ENCODE results near the gene FAM118A. TPM values are rescaled to one million over a fixed set of nuclear protein-coding genes. Genes with fewer than 3 reads are reported as not detected.
"Not testable (repeated sequence)": the region's sequence is repeated elsewhere in the genome, so short reads cannot be mapped to it uniquely, and the experiment has no call there.

Gene FAM118A
- total and polyA plus RNA-seq, 9 donors: 21.9 to 57.8 (median 30.0) TPM

DNA sequence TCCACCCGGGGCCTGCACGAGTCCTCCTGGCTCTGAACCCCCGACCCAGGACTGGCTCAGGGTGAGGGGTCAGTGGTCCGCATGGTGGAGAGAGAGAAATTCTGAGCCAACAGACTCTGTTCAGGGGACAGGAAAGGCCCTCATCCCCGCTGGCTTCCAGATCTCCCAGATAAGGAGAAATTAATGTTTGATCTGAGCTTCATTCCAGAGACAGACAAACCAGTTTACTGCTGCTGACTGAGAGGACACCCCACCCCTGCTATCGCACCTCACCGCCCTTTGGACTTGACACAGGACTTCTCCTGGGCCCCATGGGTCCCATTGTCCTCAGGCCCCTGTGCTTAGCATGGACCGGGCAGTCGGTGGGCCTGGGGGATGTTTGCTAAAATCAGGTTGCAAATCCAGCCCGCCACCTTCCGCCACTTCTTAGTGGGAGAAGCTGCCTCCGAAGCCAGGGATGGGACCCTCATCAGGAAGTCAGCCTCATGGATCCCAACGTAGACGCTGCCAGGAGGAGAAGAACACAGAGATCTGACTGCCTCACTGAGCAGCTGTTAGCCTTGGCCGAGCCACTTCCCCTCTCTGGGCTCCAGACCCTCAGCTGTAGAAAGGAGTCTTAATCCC, 36.2 kb upstream of the FAM118A start:
- Histone ChIP-seq H3K27me3 (no peaks in the 10 kb centered on the region), H3K9me3 (no peaks in the 10 kb centered on the region), H3K27ac (no peak overlapping the region), H3K36me3 (no peaks in the 10 kb centered on the region), H3K4me3 (no peak overlapping the region), H3K4me1 (ENCODE audit: insufficient read depth) (no peaks in the 10 kb centered on the region)
- TF ChIP-seq POLR2A (IDR thresholded peaks at IDR 0.05) (no peak), EP300 (IDR thresholded peaks at IDR 0.05) (no peak)
- TF ChIP-seq, protein P1, sequence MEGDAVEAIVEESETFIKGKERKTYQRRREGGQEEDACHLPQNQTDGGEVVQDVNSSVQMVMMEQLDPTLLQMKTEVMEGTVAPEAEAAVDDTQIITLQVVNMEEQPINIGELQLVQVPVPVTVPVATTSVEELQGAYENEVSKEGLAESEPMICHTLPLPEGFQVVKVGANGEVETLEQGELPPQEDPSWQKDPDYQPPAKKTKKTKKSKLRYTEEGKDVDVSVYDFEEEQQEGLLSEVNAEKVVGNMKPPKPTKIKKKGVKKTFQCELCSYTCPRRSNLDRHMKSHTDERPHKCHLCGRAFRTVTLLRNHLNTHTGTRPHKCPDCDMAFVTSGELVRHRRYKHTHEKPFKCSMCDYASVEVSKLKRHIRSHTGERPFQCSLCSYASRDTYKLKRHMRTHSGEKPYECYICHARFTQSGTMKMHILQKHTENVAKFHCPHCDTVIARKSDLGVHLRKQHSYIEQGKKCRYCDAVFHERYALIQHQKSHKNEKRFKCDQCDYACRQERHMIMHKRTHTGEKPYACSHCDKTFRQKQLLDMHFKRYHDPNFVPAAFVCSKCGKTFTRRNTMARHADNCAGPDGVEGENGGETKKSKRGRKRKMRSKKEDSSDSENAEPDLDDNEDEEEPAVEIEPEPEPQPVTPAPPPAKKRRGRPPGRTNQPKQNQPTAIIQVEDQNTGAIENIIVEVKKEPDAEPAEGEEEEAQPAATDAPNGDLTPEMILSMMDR (IDR thresholded peaks at IDR 0.05): no peak
- DNase-seq: no peak
- WGBS, 3 donors: 81 to 91% (median 86%) methylated on average over 15 of the region's 15 CpGs
- intact Hi-C loops (cut with DNase I): loop anchor here in 2 of 4 donors (5.0 kb wide), 2 partner anchors 159 to 279 kb away; no protein-coding TSS in a partner anchor

DNA sequence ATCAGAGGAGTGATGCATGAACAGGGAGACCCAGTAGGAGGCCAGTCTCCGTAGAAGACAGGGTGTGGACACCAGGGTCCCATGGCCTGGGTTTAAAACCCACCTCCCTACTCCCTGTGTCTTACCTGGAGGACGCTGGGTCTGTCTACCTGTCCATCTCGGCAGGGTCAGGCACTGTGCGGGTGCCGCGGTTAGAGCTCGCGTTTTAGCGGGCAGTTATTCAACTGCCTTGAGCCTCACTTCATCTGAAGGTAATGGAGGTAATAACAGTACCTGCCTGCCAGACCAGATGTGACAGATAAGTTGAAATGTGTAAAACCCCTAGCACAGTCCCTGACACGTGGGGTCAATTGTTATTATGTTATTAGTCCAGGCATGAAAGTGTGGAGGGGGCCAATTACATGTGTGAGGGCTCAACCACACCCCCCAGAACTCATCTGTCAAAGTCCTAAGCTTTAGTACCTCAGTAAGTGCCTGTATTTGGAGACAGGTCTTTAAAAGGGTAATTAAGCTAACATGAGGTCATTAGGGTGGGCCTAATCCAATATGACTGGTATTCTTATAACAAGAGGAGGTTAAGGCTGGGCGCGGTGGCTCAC, 33.1 kb upstream of the FAM118A start:
- H3K4me1 ChIP-seq (ENCODE audit: insufficient read depth): peaks cover 5% of the 10 kb centered on the region
- H3K27ac ChIP-seq: no peak overlapping the region
- no peaks in the 10 kb centered on the region for H3K36me3 ChIP-seq
- H3K27me3 ChIP-seq: no peaks in the 10 kb centered on the region
- intact Hi-C loops (cut with DNase I): no loop called here
- TF ChIP-seq EP300 (IDR thresholded peaks at IDR 0.05) (no peak), POLR2A (IDR thresholded peaks at IDR 0.05) (no peak)
- TF ChIP-seq, protein P1 (IDR thresholded peaks at IDR 0.05): no peak
- no peaks in the 10 kb centered on the region for H3K9me3 ChIP-seq
- DNase-seq: no peak
- H3K4me3 ChIP-seq: no peak overlapping the region
- WGBS, 3 donors: 85 to 89% (median 88%) methylated on average over 12 of the region's 12 CpGs

DNA sequence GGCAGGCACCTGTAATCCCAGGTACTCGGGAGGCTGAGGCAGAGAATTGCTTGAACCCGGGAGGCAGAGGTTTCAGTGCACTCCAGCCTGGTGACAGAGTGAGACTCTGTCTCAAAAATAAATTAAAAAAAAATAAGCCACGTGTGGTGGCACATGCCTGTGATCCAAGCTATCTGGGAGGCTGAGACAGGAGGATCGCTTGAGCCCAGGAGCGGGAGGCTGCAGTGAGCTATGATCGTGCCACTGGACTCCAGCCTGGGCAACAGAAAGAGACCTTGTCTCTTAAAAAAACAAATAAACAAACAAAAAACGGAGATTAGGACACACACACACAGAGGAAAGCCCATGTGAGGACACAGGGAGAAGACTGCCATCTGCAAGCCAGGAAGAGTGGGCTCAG, 32.0 kb upstream of the FAM118A start:
- H3K4me3 ChIP-seq; H3K9me3 ChIP-seq; intact Hi-C loops (cut with DNase I); H3K36me3 ChIP-seq; DNase-seq; H3K27ac ChIP-seq; H3K27me3 ChIP-seq; H3K4me1 ChIP-seq (ENCODE audit: insufficient read depth): not testable (repeated sequence)
- WGBS, 3 donors: 78 to 87% (median 83%) methylated on average over 7 of the region's 7 CpGs

DNA sequence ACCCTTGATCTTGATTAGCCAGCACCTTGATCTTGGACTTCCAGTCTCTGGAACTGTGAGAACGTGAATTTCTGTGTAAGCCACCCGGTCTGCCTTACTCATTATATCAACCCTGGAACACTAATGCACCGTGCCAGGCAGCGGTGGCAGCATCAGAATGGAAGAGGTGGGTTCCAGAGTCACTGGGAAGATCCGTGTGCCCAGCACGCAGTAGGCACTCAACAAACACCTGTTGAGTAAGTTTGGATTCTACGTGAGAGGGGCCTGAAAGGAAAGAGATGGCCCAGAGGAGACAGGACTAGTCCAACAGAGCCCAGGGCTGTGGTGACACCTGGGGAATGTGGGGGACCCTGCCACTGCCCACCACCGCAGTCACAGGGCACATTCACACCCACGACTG, 31.6 kb upstream of the FAM118A start:
- Histone ChIP-seq H3K4me1 (ENCODE audit: insufficient read depth) (peaks cover 5% of the 10 kb centered on the region), H3K27ac (no peak overlapping the region), H3K9me3 (no peaks in the 10 kb centered on the region), H3K4me3 (no peak overlapping the region), H3K36me3 (no peaks in the 10 kb centered on the region), H3K27me3 (no peaks in the 10 kb centered on the region)
- TF ChIP-seq POLR2A (IDR thresholded peaks at IDR 0.05) (no peak), EP300 (IDR thresholded peaks at IDR 0.05) (no peak)
- TF ChIP-seq, protein P1 (IDR thresholded peaks at IDR 0.05): no peak
- 88 to 93% (median 88%) methylated on average over 9 of the region's 9 CpGs for WGBS, 3 donors
- no peak for DNase-seq
- intact Hi-C loops (cut with DNase I): no loop called here

DNA sequence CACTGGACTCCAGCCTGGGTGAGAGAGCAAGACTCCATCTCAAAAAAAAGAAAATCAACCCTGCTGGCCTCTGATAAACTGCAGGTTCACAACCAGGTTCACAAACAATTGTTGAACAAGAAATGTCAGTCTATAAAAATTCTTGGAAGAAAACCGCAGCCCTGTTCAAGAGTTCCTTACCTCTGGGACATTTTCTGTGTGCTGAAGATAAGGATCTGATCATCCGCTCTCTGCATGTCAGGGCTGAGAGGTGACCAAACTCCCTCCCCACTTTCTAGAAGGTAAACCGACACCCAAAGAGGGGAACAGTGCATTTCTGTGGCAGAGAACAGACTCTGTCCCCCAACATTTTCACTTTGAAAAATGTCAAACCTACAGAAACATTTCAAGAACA, 29.1 kb upstream of the FAM118A start:
- Histone ChIP-seq H3K27me3 (no peaks in the 10 kb centered on the region), H3K4me1 (ENCODE audit: insufficient read depth) (peaks cover 10% of the 10 kb centered on the region), H3K36me3 (no peaks in the 10 kb centered on the region), H3K4me3 (no peak overlapping the region), H3K9me3 (no peaks in the 10 kb centered on the region), H3K27ac (peak overlapping the region in 1 of 2 donors; percentile 57)
- DNase-seq: no peak
- intact Hi-C loops (cut with DNase I): no loop called here
- 96 to 97% (median 96%) methylated on average over 3 of the region's 3 CpGs for WGBS, 3 donors
- TF ChIP-seq POLR2A (IDR thresholded peaks at IDR 0.05) (no peak), EP300 (IDR thresholded peaks at IDR 0.05) (no peak)
- TF ChIP-seq, protein P1 (IDR thresholded peaks at IDR 0.05): no peak
